Measurements from ENCODE around the gene AGAP2. TPM values are rescaled to one million over a fixed set of nuclear protein-coding genes. Genes with fewer than 3 reads are reported as not detected.

The AGAP2 gene
- total and polyA plus RNA-seq, 12 donors, result 0.50 to 8.1 (median 2.1) TPM

DNA sequence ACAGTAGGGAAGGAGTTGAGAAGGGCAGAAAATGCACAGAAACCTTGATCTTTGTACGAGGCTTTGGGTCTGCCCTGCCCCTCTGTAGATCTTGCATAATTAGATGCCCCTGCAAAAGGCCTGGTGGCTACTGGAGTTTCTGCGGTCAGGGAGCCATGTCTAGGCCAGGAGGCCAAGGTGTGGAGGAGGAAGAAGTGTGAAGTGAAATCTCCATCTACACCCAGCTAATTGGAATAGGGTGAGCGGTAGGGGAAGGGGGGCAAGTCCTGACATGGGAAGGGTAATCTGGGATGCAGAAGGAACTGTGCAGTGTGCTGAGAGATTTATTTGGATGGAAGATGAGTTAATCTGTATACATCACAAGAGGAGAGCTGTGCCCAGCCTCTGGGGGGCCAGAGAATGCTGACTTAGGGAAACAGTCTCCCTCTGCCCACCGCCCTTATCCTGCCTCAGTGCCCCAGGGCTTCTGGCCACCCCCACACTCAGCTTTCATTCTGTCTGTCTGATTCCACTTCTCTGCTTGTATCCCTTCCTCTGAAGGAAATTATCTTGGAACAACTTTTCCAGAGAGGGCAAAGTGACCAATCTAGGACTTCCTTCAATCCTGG is 23.0 kb upstream of the AGAP2 start:
- TF ChIP-seq, protein P1, sequence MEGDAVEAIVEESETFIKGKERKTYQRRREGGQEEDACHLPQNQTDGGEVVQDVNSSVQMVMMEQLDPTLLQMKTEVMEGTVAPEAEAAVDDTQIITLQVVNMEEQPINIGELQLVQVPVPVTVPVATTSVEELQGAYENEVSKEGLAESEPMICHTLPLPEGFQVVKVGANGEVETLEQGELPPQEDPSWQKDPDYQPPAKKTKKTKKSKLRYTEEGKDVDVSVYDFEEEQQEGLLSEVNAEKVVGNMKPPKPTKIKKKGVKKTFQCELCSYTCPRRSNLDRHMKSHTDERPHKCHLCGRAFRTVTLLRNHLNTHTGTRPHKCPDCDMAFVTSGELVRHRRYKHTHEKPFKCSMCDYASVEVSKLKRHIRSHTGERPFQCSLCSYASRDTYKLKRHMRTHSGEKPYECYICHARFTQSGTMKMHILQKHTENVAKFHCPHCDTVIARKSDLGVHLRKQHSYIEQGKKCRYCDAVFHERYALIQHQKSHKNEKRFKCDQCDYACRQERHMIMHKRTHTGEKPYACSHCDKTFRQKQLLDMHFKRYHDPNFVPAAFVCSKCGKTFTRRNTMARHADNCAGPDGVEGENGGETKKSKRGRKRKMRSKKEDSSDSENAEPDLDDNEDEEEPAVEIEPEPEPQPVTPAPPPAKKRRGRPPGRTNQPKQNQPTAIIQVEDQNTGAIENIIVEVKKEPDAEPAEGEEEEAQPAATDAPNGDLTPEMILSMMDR (IDR thresholded peaks at IDR 0.05), result no peak
- no peak for TF ChIP-seq POLR2A (IDR thresholded peaks at IDR 0.05)
- H3K4me1 ChIP-seq (replicated peaks in 1 of 2), result peaks cover 18 to 22% of the 10 kb centered on the region in 2 donors
- H3K9me3 ChIP-seq (replicated peaks in 1 of 3), result no peaks in the 10 kb centered on the region
- 87 to 97% (median 90%) methylated on average over 4 of the region's 4 CpGs for WGBS, 4 donors
- peaks cover 0 to 21% of the 10 kb centered on the region in 2 donors for H3K36me3 ChIP-seq (replicated peaks in 1 of 2)
- intact Hi-C loops (cut with DNase I), result no loop called here
- no peak for DNase-seq
- no peak overlapping the region for H3K27ac ChIP-seq
- H3K27me3 ChIP-seq, result no peaks in the 10 kb centered on the region
- H3K4me3 ChIP-seq, result no peak overlapping the region

- intact Hi-C loops (cut with DNase I), result no loop called here
- WGBS, 4 donors, result 84 to 95% (median 91%) methylated on average over 3 of the region's 3 CpGs
- TF ChIP-seq, protein P1 (IDR thresholded peaks at IDR 0.05), result no peak
- no peak for TF ChIP-seq POLR2A (IDR thresholded peaks at IDR 0.05)
- peaks cover 0 to 21% of the 10 kb centered on the region in 2 donors for H3K36me3 ChIP-seq (replicated peaks in 1 of 2)
- H3K9me3 ChIP-seq (replicated peaks in 1 of 3), result no peaks in the 10 kb centered on the region
- no peak overlapping the region for H3K4me3 ChIP-seq
- H3K27me3 ChIP-seq, result no peaks in the 10 kb centered on the region
- H3K4me1 ChIP-seq (replicated peaks in 1 of 2), result peaks cover 8 to 18% of the 10 kb centered on the region in 2 donors
- no peak for DNase-seq
- no peak overlapping the region for H3K27ac ChIP-seq
These were observed 21.9 kb upstream of the AGAP2 start for GRCh38 chr12:57760347-57760982.

DNA sequence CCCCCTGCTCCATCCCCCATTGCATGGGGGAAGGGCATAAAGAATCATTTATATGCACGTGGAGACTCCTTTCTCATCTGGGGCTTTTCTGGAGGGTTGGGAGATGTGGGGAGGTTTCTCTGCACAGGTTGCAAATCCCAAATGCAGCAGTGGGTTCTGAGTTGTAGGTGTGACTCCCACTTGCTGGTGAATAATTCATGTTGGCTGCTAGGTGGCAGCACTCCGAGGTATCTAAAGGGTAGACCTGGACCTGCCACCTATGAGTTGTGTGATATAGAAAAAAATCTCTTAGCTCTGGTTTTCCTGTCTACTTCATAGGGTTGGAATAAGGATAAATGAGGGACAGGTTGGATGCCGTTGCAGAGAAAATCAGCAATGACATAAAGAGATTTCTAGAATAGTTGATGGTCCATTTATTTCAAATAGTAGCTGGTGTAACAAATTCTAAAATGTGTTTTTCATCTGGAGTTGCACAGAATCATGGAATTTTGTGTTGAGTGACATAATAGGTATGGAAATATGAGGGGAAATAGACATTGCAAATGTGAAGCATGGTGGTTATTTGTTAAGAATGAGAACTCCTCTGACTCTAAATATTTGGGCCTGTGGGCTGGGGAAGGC is 20.9 kb upstream of the AGAP2 start:
- 41 to 54% (median 49%) methylated on average over 2 to 3 of the region's 3 CpGs for WGBS, 4 donors

More for the DNA sequence above, 20.9 kb upstream of the AGAP2 start:
- DNase-seq, result peak in 1 of 7 donors; percentile 35
- TF ChIP-seq POLR2A (IDR thresholded peaks at IDR 0.05), result no peak
- TF ChIP-seq, protein P1 (IDR thresholded peaks at IDR 0.05), result peak in 4 of 6 experiments; percentile 21 to 36 (median 29)
- Histone ChIP-seq H3K4me3 (no peak overlapping the region), H3K27me3 (no peaks in the 10 kb centered on the region), H3K9me3 (replicated peaks in 1 of 3) (no peaks in the 10 kb centered on the region), H3K36me3 (replicated peaks in 1 of 2) (peaks cover 0 to 21% of the 10 kb centered on the region in 2 donors), H3K27ac (no peak overlapping the region), H3K4me1 (replicated peaks in 1 of 2) (peaks cover 0 to 10% of the 10 kb centered on the region in 2 donors)
- intact Hi-C loops (cut with DNase I), result no loop called here
